GM23338 (cell line): ENCODE measurements around the gene HYAL4.

Experiments
- CREB1 ChIP-seq: fragments of 250-450 bp; sonication (Bioruptor Pico); IDR thresholded peaks from 2 replicates; pipeline ENCODE4 v1.5.0; 2020; ENCODE audit warnings: low read depth, mild to moderate bottlenecking, moderate library complexity
- CTCF ChIP-seq, 2 experiments: fragments of 200-600 bp in 1 of 2; sonication (generic) in 1 of 2; conservative IDR thresholded peaks; 2 replicates each; pipeline versions ENCODE4 v1.5.1 to v1.6.1; 2016 to 2017; ENCODE audit warnings: antibody characterized with exemption in 2 of 2, low read depth in 2 of 2, mild to moderate bottlenecking in 2 of 2, moderate library complexity in 1 of 2
- ETS1 ChIP-seq: IDR thresholded peaks from 2 replicates; pipeline ENCODE4 v1.6.1; 2016; ENCODE audit warnings: antibody characterized with exemption
- EZH2 ChIP-seq: fragments of 200-600 bp; sonication (generic); IDR thresholded peaks from one replicate; pipeline ENCODE4 v1.8.0; 2017; ENCODE audit warnings: antibody characterized with exemption, mild to moderate bottlenecking, low read depth; ENCODE audit not compliant: unreplicated experiment
- JUNB ChIP-seq: IDR thresholded peaks from one replicate; pipeline ENCODE4 v1.6.1; 2016; ENCODE audit warnings: antibody characterized with exemption; ENCODE audit not compliant: unreplicated experiment
- POLR2AphosphoS5 ChIP-seq: IDR thresholded peaks from 2 replicates; pipeline ENCODE4 v1.6.1; 2016; ENCODE audit warnings: antibody characterized with exemption, low read depth
- REST ChIP-seq: IDR thresholded peaks from one replicate; pipeline ENCODE4 v1.6.1; 2018; ENCODE audit warnings: antibody characterized with exemption; ENCODE audit not compliant: unreplicated experiment

- TF ChIP-seq POLR2AphosphoS5: no peak
- TF ChIP-seq CTCF (conservative IDR thresholded peaks at IDR 0.05; ENCODE audit: low read depth in 2 of 2): no peak
- no peak for TF ChIP-seq CREB1
- no peak for TF ChIP-seq REST
- no peak for TF ChIP-seq JUNB
- no peak for TF ChIP-seq ETS1
- TF ChIP-seq EZH2: no peak
These were observed 34.7 kb downstream of the HYAL4 start for GRCh38 chr7:123879628-123880027.
